HTERT RPE-1 (cell line): ENCODE data around the gene LRRC59.

ENCODE experiments used
- in situ Hi-C: fragments of 300-500 bp; cut with MboI; formaldehyde crosslinking; loops from 4 replicates; pipeline ENCODE4 v1.14.3; 2020; ENCODE audit warnings: low sequenced_read_pairs

Gene LRRC59

DNA sequence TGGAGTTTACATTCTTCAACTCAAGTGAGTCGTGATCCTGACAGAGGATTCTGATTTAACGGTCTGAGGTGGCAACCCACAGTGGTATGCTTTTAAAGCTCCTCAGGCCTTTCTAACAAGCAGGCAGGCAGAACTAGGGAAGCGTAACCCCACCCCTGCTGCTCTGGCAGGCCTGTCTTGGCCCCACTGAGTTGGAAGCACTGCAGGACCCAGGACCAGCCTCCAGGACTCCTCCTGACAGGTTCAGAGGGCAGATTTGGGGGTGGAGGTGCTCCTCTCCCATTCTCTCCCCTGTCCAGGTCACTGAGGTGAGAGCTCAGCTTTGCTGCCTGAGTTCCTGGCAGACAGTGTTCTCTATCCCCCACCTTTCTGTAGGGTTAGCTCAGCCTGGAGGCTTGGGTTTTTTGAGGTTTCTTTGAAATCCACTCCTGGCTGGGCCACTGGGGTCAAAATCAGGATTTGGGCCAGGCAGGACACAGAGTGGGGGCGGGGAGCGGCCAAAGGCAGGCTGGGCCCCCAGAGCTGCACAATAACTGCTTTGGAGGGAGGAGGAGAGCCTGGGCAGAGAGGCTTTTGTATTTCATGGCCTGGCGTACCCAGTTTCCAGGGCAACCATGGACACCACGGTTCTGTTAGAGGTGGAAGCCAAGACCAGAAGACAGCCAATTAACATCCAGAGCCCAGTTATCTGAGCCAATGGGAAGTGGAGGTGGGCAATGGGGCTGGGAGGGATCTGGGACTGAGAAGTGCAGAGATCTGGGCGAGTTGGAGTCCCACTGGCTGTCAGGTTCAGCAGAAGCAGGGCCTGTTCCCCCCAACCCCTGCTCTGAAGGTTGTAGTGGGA, 33.9 kb downstream of the LRRC59 start:
- in situ Hi-C loops, result no loop called here

DNA sequence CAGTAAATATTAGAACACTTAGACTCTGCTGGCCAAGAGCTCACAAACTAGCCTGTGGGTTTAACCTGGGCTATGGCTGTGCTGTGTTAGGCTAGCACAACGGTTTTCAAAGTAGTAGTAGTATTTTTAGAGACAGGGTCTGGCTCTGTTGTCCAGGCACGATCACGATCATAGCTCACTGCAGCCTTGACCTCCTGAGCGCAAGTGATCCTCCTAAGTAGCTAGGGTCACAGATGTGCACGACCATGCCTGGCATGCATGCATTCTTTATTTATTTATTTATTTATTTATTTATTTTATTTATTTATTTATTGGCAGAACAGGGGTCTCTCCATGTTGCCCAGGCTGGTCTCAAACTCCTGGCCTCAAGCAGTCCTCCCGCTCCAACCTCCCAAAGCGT, 34.7 kb downstream of the LRRC59 start:
- in situ Hi-C loops, result no loop called here

- in situ Hi-C loops, result no loop called here
Observed at GRCh38 chr17:50361561-50362480, 35.5 kb downstream of the LRRC59 start.

DNA sequence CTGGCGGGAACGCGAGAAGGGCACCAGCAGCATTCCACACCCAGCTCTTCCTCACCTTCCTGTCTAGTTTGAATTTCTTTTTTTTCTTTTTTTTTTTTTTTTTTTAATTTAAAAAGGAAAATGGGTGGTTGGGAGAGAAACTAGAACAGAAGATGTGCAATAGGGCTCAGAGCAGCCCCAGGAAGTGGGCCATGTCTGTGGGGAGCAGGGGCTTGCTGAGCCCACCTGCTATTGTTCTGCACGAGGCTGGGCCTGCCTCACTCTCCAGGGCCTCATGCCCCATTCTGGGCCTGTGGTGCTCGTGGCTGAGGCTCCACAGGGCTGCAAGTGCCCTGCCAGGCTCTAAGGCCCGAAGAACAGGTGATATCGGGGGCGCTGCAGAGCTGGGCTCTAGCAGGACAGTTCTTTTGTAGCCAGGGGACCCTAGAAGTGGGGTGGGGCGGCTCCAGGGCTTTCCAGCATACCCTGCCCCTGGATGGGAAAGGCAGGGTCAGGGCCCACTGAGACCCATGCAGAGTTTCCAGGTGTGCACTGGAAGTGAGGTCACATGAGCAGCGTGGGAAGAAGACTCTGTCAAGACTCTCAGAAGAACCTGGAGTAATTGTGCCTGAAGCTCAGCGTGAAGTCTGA, 36.7 kb downstream of the LRRC59 start:
- in situ Hi-C loops, result no loop called here

GRCh38 chr17:50359998-50360461, 37.3 kb downstream of the LRRC59 start:
- in situ Hi-C loops, result no loop called here

- in situ Hi-C loops, result no loop called here
Observed at GRCh38 chr17:50359005-50359699, 38.2 kb downstream of the LRRC59 start.

DNA sequence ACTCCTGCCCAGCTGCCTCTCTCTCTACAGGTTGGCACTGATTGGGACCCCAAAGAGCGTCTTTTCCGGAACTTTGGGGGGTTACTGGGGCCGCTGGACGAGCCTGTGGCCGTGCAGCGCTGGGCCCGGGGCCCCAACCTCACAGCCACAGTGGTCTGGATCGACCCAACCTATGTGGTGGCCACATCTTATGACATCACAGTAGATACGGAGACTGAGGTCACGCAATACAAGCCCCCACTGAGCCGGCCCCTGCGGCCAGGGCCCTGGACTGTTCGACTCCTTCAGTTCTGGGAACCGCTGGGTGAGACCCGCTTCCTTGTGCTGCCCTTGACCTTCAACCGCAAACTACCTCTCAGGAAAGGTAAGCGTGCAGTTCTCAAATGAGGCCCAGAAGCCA, 39.1 kb downstream of the LRRC59 start:
- in situ Hi-C loops, result no loop called here

DNA sequence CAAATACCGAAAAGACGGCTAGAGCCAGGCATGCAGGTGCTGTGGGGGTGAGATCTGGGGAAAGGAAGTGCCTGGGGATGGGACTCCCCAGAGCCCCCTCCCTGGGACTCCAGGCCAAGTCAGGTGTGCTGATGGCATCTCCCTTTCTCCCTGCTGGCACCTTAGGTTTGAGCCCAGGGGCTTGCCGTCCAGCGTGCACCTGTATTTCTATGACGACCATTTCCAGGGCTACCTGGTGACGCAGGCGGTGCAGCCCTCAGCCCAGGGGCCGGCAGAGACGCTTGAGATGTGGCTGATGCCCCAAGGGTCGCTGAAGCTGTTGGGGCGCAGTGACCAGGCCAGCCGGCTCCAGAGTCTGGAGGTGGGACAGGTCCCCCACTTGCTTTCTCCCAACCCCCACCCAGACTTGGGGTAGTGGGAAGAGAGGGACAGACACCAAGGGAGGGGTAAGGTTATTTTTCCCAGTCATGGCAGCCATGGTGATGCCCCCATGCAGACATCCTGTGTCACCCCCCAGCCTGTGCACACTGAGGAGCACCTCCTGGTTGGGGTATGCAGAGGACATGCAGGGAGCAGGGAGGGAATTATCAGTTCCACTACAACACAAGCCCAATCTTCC, 40.3 kb downstream of the LRRC59 start:
- in situ Hi-C loops, result no loop called here

- in situ Hi-C loops, result no loop called here
Observed at GRCh38 chr17:50356418-50356817, 40.9 kb downstream of the LRRC59 start.

GRCh38 chr17:50355701-50356341, 41.5 kb downstream of the LRRC59 start:
- in situ Hi-C loops, result no loop called here

GRCh38 chr17:50355336-50355700, 42.0 kb downstream of the LRRC59 start:
- in situ Hi-C loops, result no loop called here

- in situ Hi-C loops, result no loop called here
Observed at GRCh38 chr17:50354776-50355175, 42.5 kb downstream of the LRRC59 start.

DNA sequence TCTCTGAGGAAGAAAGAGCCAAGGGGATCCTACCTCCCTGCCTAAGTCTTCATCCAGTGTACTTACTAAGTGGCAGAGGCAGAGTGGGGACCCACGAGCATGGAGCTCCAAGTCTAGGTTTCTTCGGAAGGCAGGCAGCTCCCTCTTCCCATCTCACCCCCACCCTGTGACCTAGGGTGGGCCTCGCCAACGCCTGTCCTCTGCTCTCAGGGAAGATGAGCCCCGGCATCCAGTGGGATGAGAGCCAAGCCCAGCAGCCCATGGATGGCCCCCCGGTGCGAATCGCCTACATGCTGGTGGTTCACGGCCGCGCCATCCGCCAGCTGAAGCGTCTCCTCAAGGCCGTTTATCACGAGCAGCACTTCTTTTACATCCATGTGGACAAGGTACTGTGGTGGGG, 43.1 kb downstream of the LRRC59 start:
- in situ Hi-C loops, result no loop called here

DNA sequence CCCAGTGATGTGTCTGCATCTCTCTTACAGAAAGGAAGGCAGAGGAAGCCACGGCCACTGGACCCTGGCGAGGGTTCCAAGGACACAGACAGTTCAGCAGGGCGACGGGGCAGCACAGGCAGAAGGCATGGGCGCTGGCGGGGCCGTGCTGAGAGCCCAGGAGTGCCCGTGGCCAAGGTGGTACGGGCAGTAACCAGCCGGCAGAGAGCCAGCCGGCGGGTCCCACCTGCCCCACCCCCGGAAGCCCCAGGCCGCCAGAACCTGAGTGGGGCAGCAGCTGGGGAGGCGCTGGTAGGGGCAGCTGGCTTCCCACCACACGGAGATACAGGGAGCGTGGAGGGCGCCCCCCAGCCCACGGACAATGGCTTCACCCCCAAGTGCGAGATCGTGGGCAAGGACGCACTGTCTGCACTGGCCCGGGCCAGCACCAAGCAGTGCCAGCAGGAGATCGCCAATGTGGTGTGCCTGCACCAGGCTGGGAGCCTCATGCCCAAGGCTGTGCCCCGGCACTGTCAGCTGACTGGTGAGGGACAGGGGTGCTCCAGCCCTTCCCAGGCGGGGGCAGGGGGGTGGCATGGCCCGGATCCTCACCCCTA, 43.6 kb downstream of the LRRC59 start:
- in situ Hi-C loops, result no loop called here

- in situ Hi-C loops, result no loop called here
Observed at GRCh38 chr17:50352693-50353599, 44.4 kb downstream of the LRRC59 start.

DNA sequence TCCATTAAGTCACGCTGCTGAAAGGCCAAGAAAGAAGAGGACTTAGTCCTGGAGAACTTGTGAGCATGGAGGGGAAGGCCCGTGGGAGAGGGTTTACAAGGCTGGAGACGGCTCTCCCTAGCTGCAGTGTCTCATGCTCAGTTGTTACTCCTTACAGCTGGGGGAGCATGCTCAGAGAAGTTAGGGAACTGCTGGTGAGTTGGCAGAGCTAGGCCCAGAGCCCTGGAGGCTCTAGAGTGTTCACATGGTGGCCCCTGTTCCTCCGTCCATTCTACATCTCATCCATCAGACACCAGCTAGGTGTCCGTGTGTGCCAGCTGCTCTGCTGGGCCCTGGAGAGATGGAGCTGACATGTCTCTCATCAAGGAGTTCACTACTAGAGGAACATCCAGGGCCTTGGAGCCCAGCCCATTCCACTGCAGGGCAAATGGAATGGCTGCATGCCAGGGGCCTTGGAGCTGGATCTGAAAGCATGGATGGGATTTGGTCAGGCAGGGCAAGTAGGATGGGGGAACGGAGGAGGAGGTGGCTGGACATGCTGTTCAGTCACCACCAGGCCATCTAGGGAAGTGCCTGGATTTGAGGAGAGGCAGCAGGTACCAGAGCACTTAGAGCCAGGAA, 45.1 kb downstream of the LRRC59 start:
- in situ Hi-C loops, result no loop called here

GRCh38 chr17:50350733-50351132, 46.6 kb downstream of the LRRC59 start:
- in situ Hi-C loops, result no loop called here

DNA sequence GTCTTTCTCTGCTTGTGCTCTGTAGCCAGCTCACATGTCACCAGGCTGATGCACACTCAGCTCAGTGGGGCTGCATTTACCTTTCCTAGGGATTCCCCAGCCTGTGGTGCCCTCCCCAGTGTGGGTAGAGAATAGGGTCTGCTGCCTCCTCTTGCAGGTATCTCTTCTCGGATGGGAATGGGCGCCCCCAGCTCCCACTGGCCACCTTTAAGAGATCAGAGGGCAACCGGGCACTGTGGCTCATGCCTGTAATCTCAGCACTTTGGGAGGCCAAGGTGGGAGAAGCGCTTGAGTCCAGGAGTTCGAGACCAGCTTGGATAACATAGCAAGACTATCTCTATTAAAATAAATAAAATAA, 48.1 kb downstream of the LRRC59 start:
- in situ Hi-C loops, result no loop called here
